ENCODE measurements around the gene ZFHX2. TPM values are rescaled to one million over a fixed set of nuclear protein-coding genes. Genes with fewer than 3 reads are reported as not detected.

Gene ZFHX2
- total RNA-seq, 2 experiments from 2014 or later: 1.5 to 1.8 TPM

DNA sequence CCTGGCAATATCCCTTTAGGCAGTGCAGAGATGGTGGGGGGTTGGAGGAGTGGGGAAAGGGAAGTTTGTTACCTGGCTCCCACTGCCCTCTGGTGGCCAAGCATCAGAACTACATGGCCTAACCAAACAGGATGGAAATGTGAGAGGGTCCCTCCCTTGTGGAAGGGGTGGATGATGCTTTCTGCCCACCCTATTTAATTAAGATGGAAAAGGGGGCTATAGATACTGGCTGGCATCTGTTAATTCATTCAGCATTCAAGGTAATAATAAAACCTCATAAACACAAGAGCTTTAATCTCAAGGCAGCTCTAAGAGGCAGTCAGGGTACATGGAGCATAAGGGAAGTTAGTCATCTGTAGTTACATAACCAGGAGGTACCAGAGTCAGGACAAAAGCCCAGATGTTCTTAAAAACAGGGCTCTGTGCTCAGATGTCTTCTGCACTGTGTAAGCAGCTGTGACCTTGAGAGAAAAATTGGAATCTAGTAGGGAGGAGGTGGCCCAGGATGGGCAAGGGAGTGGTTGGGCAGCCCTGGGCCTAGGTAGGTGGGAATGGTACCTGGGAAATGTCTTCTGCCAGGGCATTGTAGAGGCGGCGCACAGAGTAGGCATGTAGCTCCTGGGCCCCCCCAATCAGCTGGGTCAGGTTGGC lies 11.4 kb upstream of the ZFHX2 start:
- peak; percentile 60 for DNase-seq
- POLR2A ChIA-PET: interaction anchor here (0.6 to 1.4 kb wide), 3 partner anchors 81 to 86 kb away, joined by 3 to 6 read pairs (median 3); no protein-coding TSS in a partner anchor
- Mint-ChIP-seq H3K9me3 (no peaks in the 10 kb centered on the region), H3K27ac (peak overlapping the region; percentile 54), H3K4me1 (peaks cover 46% of the 10 kb centered on the region), H3K4me3 (no peak overlapping the region), H3K36me3 (ENCODE audit: low read depth) (peaks cover 79% of the 10 kb centered on the region), H3K27me3 (no peaks in the 10 kb centered on the region)
- CTCF ChIA-PET: interaction anchor here (0.8 to 9.3 kb wide), 5 partner anchors 8 to 84 kb away, joined by 3 to 148 read pairs (median 4); partner anchors contain the start of gene ZFHX2

DNA sequence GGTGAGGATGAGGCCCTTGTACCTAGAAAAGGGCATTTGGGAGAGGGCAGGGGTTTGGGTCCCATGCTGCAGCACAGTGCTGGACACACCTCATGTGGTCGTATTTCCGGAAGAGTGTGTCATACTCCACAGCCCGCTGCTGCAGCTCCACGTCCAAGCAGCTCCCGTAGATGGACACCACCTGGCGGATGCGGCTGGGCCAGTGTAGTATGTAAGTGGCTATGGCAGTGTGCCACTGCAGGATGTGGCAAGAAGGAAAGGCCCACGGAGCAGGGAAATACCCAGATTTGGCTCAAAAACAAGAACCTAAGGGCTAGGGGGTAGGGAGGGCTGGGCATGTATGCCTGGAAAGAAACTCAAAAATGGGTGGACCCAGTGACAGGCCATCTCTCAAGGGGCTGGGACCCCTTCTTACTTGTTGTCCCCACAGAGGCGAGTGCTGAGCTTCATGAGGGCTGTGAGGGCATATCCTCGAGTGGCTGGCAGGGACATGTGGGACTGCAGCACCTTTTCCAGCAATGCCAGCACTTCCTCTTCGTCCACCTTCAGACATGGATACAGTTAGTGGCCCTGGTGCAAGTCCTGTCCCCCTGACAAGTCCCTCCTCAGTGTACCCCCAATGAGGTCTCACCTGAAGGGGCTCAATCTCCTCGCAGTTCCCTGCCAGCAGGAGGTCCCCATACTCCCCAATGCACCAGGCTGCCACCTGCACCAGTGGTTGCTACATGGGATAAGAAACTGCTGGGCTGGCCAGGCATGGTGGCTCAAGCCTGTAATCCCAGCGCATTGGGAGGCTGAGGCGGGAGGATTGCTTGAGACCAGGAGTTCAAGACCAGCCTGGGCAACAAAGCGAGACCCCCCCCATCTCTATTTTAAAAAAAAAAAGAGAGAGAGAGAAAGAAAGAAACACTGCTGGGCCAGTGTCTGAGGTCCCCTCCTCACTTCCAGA lies 10.6 kb upstream of the ZFHX2 start:
- H3K4me3 Mint-ChIP-seq: no peak overlapping the region
- H3K27me3 Mint-ChIP-seq: no peaks in the 10 kb centered on the region
- no peak for DNase-seq
- POLR2A ChIA-PET: interaction anchor here (0.6 to 2.1 kb wide), 4 partner anchors 78 to 86 kb away, joined by 3 to 6 read pairs (median 4); no protein-coding TSS in a partner anchor
- H3K4me1 Mint-ChIP-seq: peaks cover 47% of the 10 kb centered on the region
- CTCF ChIA-PET: interaction anchor here (0.9 to 9.3 kb wide), 3 partner anchors 10 to 84 kb away, joined by 4 to 148 read pairs (median 14); partner anchors contain the start of gene ZFHX2
- no peaks in the 10 kb centered on the region for H3K9me3 Mint-ChIP-seq
- H3K27ac Mint-ChIP-seq: no peak overlapping the region
- H3K36me3 Mint-ChIP-seq (ENCODE audit: low read depth): peaks cover 74% of the 10 kb centered on the region

DNA sequence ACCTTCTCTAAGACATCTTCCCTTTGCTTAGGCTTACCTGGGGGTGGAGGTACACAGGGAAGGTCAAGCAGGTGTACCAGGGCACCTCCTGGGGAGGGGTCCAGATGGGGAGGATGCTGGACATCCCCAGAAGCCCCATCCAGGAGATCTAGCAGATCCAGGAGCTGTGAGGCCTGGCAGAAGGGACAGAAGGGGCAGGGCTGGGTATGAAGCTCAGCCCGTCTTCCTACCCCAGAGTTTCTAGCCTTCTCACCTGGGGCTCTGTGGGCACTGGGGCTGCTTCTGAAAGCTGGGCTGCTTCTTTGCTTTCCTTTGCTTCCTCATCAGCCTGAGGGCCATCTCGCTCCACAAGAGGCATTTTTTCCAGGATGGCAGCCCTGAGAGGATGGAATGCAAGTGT lies 9.7 kb upstream of the ZFHX2 start:
- no peaks in the 10 kb centered on the region for H3K9me3 Mint-ChIP-seq
- POLR2A ChIA-PET: interaction anchor here (2.1 kb wide), 1 partner anchor 77 kb away, joined by 5 read pairs; no protein-coding TSS in a partner anchor
- no peaks in the 10 kb centered on the region for H3K27me3 Mint-ChIP-seq
- H3K4me1 Mint-ChIP-seq: peaks cover 49% of the 10 kb centered on the region
- DNase-seq: no peak
- no peak overlapping the region for H3K4me3 Mint-ChIP-seq
- H3K36me3 Mint-ChIP-seq (ENCODE audit: low read depth): peaks cover 69% of the 10 kb centered on the region
- CTCF ChIA-PET: interaction anchor here (0.7 to 9.3 kb wide), 9 partner anchors 10 to 672 kb away, joined by 3 to 148 read pairs (median 4); partner anchors contain the start of gene ZFHX2
- H3K27ac Mint-ChIP-seq: no peak overlapping the region

DNA sequence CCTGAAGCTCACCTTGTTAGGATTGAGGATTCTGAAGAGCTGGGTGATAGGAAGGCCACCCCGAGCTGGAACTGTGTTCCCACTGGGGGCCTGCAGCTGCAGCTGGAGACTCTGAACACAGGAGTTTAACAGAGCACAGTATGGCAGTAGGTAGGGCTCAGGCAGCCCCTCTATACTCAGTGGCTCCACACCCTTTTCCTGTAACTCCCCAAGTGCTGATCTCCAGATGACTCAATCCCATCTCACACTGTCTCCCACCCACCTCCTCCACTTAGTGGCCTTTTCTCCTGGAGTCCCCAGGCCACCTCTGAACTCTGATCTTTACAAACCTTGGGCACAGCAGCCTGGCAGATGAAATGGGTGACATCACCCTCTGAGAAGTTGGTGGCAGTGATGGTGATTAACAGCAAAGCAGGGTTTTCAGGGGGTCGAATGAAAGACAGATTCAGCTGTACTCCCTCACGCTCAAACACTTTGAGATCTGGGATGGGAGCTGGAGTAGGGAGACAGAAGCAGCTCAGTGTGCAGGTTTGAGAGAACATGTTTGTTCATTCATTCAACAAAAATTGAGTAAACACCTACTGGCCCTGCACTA lies 8.5 kb upstream of the ZFHX2 start:
- ChIA-PET CTCF (interaction anchor here (0.6 to 9.3 kb wide), 17 partner anchors 8 to 683 kb away, joined by 3 to 148 read pairs (median 4); partner anchors contain the start of genes AP1G2 and ZFHX2), POLR2A (interaction anchor here (0.9 to 2.8 kb wide), 6 partner anchors 9 to 258 kb away, joined by 3 to 14 read pairs (median 3); no protein-coding TSS in a partner anchor)
- Mint-ChIP-seq H3K27me3 (no peaks in the 10 kb centered on the region), H3K9me3 (no peaks in the 10 kb centered on the region), H3K4me1 (peaks cover 46% of the 10 kb centered on the region), H3K27ac (peak overlapping the region; percentile 5), H3K36me3 (ENCODE audit: low read depth) (peaks cover 60% of the 10 kb centered on the region), H3K4me3 (no peak overlapping the region)
- DNase-seq: no peak

DNA sequence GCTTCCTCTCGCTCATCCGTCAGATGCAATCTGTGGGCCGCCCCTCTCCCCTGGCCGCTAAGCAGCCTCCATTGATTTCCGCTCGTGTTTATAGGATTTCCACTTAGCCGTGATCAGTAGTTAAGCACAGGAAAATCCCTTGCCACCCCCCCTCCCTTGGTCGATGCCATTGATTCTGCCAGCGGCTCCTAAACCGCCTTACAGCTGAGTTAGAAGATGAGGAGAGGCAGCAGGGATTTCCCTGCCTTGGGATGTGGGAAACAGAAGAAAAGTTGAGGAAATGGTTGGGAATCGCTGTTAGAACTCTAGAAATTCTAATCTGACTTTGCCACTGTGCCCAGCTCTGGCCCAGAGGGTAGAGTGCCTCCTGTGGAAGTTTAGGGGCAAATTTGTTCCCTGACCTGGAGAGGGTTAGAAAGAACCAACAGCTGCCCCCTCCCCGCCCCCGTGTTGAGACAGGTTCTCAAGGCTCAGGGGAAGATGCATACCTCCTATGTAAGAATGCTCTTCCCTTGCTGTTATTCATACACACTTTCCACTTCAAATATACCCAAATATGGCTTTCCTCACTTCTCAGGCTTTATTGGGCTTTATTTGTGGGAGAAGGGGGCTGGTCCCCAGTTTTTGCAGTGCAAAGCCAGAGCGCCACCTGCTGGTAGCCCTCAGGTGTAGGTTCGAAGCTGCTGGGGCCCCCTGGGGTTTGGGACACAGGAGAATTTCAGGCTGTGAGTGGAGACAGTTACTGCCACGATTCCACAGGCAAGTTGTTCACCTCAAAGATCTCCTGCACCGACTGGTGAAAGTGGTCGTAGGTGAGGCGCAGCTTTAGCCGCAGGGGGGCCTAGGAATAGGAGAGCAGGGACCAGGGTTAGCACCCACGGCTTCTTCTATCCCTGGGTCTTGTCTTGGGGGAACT lies 7.7 kb upstream of the ZFHX2 start:
- Mint-ChIP-seq H3K27me3 (no peaks in the 10 kb centered on the region), H3K27ac (no peak overlapping the region), H3K36me3 (ENCODE audit: low read depth) (peaks cover 53% of the 10 kb centered on the region), H3K9me3 (no peaks in the 10 kb centered on the region), H3K4me3 (no peak overlapping the region), H3K4me1 (peaks cover 45% of the 10 kb centered on the region)
- DNase-seq: peak; percentile 70
- POLR2A ChIA-PET: interaction anchor here (0.6 to 3.0 kb wide), 8 partner anchors 8 to 281 kb away, joined by 3 to 16 read pairs (median 3); partner anchors contain the start of gene AP1G2
- CTCF ChIA-PET: interaction anchor here (0.6 to 9.3 kb wide), 16 partner anchors 8 to 532 kb away, joined by 3 to 148 read pairs (median 3); partner anchors contain the start of genes AP1G2 and ZFHX2

DNA sequence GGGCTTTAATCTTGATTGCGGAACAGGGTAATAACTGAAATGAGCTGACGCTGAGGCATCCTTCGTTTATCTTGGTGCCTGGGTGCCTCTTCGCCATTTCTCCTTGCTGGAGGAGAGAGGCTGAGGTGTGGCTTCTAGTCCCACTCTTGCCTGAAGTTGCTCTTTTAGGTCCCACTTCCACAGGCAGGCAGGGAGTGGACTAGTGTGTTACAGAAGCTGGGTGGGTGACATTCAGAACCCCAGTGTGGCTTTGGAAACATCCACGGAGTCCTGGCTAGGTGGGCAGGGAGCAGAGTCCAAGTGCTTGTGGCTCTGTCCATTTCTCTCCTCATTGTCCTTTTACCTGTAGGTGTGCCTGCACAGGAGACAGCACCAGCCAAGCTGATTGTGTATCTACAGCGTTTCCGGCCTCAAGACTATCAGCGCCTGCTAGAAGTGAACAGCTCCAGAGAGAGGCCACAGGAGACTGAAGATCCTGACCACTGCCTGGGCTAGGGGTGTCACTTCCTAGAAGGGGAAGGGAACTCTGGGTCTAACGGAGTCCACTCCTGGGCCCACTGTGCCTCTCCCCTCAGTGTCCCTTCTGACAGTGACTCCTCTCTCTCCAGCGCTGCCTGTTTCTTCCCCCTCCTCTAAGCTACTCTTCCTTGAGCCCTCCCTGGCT lies 6.9 kb upstream of the ZFHX2 start:
- Mint-ChIP-seq H3K27ac (peak overlapping the region; percentile 58), H3K36me3 (ENCODE audit: low read depth) (peaks cover 46% of the 10 kb centered on the region), H3K4me3 (no peak overlapping the region), H3K27me3 (no peaks in the 10 kb centered on the region), H3K9me3 (no peaks in the 10 kb centered on the region), H3K4me1 (peaks cover 42% of the 10 kb centered on the region)
- POLR2A ChIA-PET: interaction anchor here (1.3 to 3.0 kb wide), 4 partner anchors 9 to 237 kb away, joined by 3 to 16 read pairs (median 9); partner anchors contain the start of genes AP1G2 and PABPN1
- no peak for DNase-seq
- CTCF ChIA-PET: interaction anchor here (0.6 to 9.3 kb wide), 7 partner anchors 9 to 533 kb away, joined by 3 to 148 read pairs (median 4); partner anchors contain the start of gene AP1G2

DNA sequence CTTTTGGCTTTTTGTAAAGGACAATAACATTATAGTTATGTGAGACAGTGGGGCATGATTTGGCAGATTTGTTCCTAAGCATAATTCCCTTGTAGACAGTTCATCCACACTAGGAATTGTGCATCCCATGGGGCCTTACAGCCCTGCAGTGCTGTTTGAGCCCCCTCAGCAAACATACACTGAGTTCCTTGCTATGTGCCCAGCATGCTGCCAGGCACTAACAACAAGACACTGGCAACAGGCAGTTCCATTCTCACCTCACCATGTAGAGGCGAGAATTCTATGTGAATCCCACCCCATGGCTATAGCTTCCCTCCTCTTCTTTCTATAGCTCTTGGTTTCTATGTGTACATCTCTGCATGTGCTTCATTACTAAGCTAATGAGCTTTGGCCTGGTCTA lies 6.4 kb upstream of the ZFHX2 start:
- peaks cover 42% of the 10 kb centered on the region for H3K4me1 Mint-ChIP-seq
- DNase-seq: no peak
- H3K9me3 Mint-ChIP-seq: no peaks in the 10 kb centered on the region
- ChIA-PET POLR2A (interaction anchor here (1.4 to 3.0 kb wide), 3 partner anchors 9 to 236 kb away, joined by 4 to 16 read pairs (median 14); partner anchors contain the start of genes AP1G2 and PABPN1), CTCF (interaction anchor here (0.7 to 9.3 kb wide), 5 partner anchors 10 to 79 kb away, joined by 3 to 148 read pairs (median 4); partner anchors contain the start of gene AP1G2)
- peaks cover 41% of the 10 kb centered on the region for H3K36me3 Mint-ChIP-seq (ENCODE audit: low read depth)
- H3K27ac Mint-ChIP-seq: peak overlapping the region; percentile 58
- no peaks in the 10 kb centered on the region for H3K27me3 Mint-ChIP-seq
- H3K4me3 Mint-ChIP-seq: peak overlapping the region; percentile 53

DNA sequence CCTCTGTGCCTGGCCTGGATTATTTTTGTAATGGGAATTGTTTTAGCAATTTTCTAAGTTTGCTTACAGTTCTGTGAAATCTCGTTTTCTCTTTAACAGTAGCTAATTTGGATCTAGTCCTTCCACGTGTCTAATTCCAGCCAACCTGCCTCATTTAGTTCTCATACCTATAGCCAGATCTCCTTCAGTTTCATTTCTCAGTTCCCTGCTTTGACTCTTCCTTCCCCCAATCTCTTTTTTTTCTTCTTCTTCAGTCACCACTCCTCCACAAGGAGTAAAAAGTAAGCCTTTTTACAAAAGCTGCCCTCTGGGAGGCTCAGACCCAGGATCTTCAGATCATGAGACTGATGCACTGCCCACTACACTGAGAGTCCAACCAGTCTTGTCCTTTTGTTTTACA lies 6.0 kb upstream of the ZFHX2 start:
- CTCF ChIA-PET: interaction anchor here (0.9 to 9.3 kb wide), 4 partner anchors 32 to 437 kb away, joined by 3 to 148 read pairs (median 3); no protein-coding TSS in a partner anchor
- no peaks in the 10 kb centered on the region for H3K9me3 Mint-ChIP-seq
- H3K27ac Mint-ChIP-seq: peak overlapping the region; percentile 58
- peaks cover 40% of the 10 kb centered on the region for H3K4me1 Mint-ChIP-seq
- no peak for DNase-seq
- POLR2A ChIA-PET: interaction anchor here (0.7 to 3.0 kb wide), 4 partner anchors 10 to 236 kb away, joined by 4 to 16 read pairs (median 4); partner anchors contain the start of genes AP1G2 and PABPN1
- peak overlapping the region; percentile 53 for H3K4me3 Mint-ChIP-seq
- peaks cover 37% of the 10 kb centered on the region for H3K36me3 Mint-ChIP-seq (ENCODE audit: low read depth)
- no peaks in the 10 kb centered on the region for H3K27me3 Mint-ChIP-seq

DNA sequence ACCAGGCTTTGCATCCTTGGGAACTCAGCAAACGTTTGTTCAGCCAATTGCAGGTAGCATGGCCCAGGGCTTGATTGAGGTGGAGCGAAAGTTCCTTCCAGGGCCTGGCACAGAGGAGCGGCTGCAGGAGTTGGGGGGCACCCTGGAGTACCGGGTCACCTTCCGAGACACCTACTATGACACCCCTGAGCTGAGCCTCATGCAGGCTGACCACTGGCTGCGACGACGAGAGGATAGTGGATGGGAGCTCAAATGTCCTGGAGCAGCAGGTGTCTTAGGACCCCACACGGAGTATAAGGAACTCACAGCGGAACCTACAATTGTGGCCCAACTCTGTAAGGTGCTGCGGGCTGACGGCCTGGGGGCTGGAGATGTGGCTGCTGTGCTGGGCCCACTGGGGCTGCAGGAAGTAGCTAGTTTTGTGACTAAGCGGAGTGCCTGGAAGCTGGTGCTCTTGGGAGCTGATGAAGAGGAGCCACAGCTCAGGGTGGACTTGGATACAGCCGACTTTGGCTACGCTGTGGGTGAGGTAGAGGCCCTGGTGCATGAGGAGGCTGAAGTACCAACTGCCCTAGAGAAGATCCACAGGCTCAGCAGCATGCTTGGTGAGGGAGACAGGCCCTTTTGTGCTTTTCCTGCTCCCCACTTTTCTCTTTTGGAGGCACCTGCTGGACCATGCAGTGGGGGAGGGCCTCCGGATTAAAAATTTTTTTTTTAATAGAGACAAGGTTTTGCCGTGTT lies 5.3 kb upstream of the ZFHX2 start:
- POLR2A ChIA-PET: interaction anchor here (0.7 to 3.0 kb wide), 4 partner anchors 8 to 82 kb away, joined by 3 to 16 read pairs (median 4); partner anchors contain the start of gene AP1G2
- H3K27ac Mint-ChIP-seq: peak overlapping the region; percentile 90
- CTCF ChIA-PET: interaction anchor here (0.6 to 9.3 kb wide), 6 partner anchors 10 to 792 kb away, joined by 3 to 148 read pairs (median 3); no protein-coding TSS in a partner anchor

More for the DNA sequence above, 5.3 kb upstream of the ZFHX2 start:
- no peak for DNase-seq
- Mint-ChIP-seq H3K36me3 (ENCODE audit: low read depth) (peaks cover 32% of the 10 kb centered on the region), H3K4me3 (peak overlapping the region; percentile 97), H3K4me1 (peaks cover 42% of the 10 kb centered on the region), H3K27me3 (no peaks in the 10 kb centered on the region), H3K9me3 (no peaks in the 10 kb centered on the region)
